Measurements from ENCODE around the gene EVI5.

The EVI5 gene

DNA sequence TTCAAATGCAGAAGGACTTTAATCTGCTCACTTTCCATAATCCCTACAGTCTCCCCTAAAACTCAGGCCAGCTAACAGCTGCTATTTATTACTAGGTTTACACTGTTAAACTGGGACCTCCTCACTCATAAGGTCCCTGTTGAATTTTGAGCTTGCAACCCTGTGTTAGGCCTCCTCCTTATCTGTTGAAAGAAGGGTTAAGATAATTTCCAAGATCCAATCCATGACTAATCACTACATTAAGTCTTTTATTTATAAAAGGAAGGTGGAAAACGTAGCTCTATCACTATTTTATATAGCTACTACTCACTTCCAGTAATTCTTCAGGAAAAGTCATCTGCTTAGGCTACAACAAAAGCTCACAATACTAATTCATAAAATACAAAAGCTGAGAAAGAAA is 79.5 kb downstream of the EVI5 start:
- Histone ChIP-seq H3K27ac (ENCODE audit: low read depth, low read length) (no peak overlapping the region), H3K4me1 (ENCODE audit: control insufficient read depth, low read length) (no peaks in the 10 kb centered on the region), H3F3A (ENCODE audit: control insufficient read depth, insufficient read depth) (no peaks in the 10 kb centered on the region), H4K20me1 (ENCODE audit: control insufficient read depth, insufficient read depth, low read depth, low read length) (no peaks in the 10 kb centered on the region), H3K4me2 (ENCODE audit: low read length) (no peak overlapping the region), H3K9me2 (replicated peaks; ENCODE audit: control insufficient read depth, low read length) (no peaks in the 10 kb centered on the region), H3K79me2 (ENCODE audit: control insufficient read depth, low read length) (no peaks in the 10 kb centered on the region), H3K9me3 (ENCODE audit: control insufficient read depth, insufficient read depth, low read length) (no peaks in the 10 kb centered on the region), H3K4me3 (ENCODE audit: low read length) (no peak overlapping the region), H3K36me3 (ENCODE audit: control insufficient read depth, low read length) (no peaks in the 10 kb centered on the region), H3K27me3 (ENCODE audit: control insufficient read depth, low read length) (no peaks in the 10 kb centered on the region)
- TF ChIP-seq EZH2phosphoT487 (IDR thresholded peaks at IDR 0.05; ENCODE audit: borderline replicate concordance, low read length): no peak
- TF ChIP-seq, protein P1, sequence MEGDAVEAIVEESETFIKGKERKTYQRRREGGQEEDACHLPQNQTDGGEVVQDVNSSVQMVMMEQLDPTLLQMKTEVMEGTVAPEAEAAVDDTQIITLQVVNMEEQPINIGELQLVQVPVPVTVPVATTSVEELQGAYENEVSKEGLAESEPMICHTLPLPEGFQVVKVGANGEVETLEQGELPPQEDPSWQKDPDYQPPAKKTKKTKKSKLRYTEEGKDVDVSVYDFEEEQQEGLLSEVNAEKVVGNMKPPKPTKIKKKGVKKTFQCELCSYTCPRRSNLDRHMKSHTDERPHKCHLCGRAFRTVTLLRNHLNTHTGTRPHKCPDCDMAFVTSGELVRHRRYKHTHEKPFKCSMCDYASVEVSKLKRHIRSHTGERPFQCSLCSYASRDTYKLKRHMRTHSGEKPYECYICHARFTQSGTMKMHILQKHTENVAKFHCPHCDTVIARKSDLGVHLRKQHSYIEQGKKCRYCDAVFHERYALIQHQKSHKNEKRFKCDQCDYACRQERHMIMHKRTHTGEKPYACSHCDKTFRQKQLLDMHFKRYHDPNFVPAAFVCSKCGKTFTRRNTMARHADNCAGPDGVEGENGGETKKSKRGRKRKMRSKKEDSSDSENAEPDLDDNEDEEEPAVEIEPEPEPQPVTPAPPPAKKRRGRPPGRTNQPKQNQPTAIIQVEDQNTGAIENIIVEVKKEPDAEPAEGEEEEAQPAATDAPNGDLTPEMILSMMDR (IDR thresholded peaks at IDR 0.05; ENCODE audit: low read depth, low read length, poor library complexity, severe bottlenecking): no peak

DNA sequence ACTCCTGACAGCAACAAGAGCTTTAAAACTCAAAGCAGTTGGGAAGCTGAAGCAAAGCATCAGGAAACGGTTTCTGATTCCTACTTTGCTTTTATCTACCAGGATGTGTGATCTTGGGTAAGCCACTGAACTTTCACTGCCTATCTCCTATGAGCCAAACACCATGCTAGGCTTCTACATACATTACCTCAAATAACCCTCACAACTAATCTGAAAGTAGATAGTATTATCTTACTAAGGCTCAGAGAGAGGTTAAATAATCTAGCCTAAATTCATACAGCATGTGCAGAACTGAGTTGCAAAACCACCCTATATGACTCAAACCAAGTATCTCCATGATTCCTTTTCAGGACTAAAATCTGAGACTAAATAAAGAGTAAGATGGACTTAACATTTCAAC is 83.8 kb downstream of the EVI5 start:
- TF ChIP-seq, protein P1 (IDR thresholded peaks at IDR 0.05; ENCODE audit: low read depth, low read length, poor library complexity, severe bottlenecking): no peak
- TF ChIP-seq EZH2phosphoT487 (IDR thresholded peaks at IDR 0.05; ENCODE audit: borderline replicate concordance, low read length): no peak
- Histone ChIP-seq H3K4me3 (ENCODE audit: low read length) (no peak overlapping the region), H3K27ac (ENCODE audit: low read depth, low read length) (no peak overlapping the region), H3K79me2 (ENCODE audit: control insufficient read depth, low read length) (no peaks in the 10 kb centered on the region), H3K4me2 (ENCODE audit: low read length) (no peak overlapping the region), H3K4me1 (ENCODE audit: control insufficient read depth, low read length) (no peaks in the 10 kb centered on the region), H3K27me3 (ENCODE audit: control insufficient read depth, low read length) (no peaks in the 10 kb centered on the region), H4K20me1 (ENCODE audit: control insufficient read depth, insufficient read depth, low read depth, low read length) (no peaks in the 10 kb centered on the region), H3K9me2 (replicated peaks; ENCODE audit: control insufficient read depth, low read length) (no peaks in the 10 kb centered on the region), H3K36me3 (ENCODE audit: control insufficient read depth, low read length) (no peaks in the 10 kb centered on the region), H3K9me3 (ENCODE audit: control insufficient read depth, insufficient read depth, low read length) (no peaks in the 10 kb centered on the region), H3F3A (ENCODE audit: control insufficient read depth, insufficient read depth) (no peaks in the 10 kb centered on the region)

DNA sequence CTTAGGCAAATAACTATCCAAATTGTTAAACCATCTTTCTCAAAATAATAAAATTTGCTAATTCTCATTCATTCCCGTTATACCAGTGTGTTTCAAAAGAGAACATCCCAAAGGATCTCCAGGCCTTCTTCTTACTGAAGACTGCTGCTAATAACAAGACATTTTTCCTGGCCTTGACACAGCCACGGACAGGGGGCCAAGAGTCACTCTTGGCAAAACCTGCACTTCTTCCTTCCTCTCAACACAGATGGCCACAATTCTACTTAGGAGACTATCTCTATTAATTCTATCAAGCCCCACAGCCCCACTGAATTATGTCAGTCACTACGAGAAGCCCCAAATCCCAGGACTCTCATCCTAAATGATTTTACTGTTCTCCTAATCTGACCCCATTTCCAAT is 86.0 kb downstream of the EVI5 start:
- no peaks in the 10 kb centered on the region for H4K20me1 ChIP-seq (ENCODE audit: control insufficient read depth, insufficient read depth, low read depth, low read length)
- no peak overlapping the region for H3K27ac ChIP-seq (ENCODE audit: low read depth, low read length)
- no peaks in the 10 kb centered on the region for H3K79me2 ChIP-seq (ENCODE audit: control insufficient read depth, low read length)
- H3K4me1 ChIP-seq (ENCODE audit: control insufficient read depth, low read length): no peaks in the 10 kb centered on the region
- no peaks in the 10 kb centered on the region for H3F3A ChIP-seq (ENCODE audit: control insufficient read depth, insufficient read depth)
- H3K4me2 ChIP-seq (ENCODE audit: low read length): no peak overlapping the region
- no peak overlapping the region for H3K4me3 ChIP-seq (ENCODE audit: low read length)
- TF ChIP-seq, protein P1 (IDR thresholded peaks at IDR 0.05; ENCODE audit: low read depth, low read length, poor library complexity, severe bottlenecking): no peak
- TF ChIP-seq EZH2phosphoT487 (IDR thresholded peaks at IDR 0.05; ENCODE audit: borderline replicate concordance, low read length): no peak
- no peaks in the 10 kb centered on the region for H3K9me2 ChIP-seq (replicated peaks; ENCODE audit: control insufficient read depth, low read length)
- H3K36me3 ChIP-seq (ENCODE audit: control insufficient read depth, low read length): peaks cover 10% of the 10 kb centered on the region
- no peaks in the 10 kb centered on the region for H3K27me3 ChIP-seq (ENCODE audit: control insufficient read depth, low read length)
- no peaks in the 10 kb centered on the region for H3K9me3 ChIP-seq (ENCODE audit: control insufficient read depth, insufficient read depth, low read length)

DNA sequence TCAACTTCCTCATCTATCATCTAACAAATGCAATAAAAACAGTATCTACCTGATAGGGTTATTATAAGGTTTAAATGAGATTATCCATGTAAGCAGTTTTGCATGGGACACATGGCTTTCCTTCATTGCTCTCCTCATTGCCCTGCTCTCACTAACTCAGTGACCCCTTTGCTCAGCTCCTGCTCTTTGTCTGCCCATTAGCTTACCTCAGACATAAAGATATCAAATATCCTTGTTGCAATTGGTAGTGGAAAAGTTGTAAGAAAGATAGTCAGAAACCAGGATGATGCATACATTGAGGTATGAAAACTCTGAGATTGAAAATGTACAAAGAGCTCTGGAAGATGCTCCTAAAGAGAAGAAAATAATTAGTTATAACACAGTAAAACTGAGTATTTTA is 89.8 kb downstream of the EVI5 start:
- no peaks in the 10 kb centered on the region for H3K27me3 ChIP-seq (ENCODE audit: control insufficient read depth, low read length)
- peaks cover 10% of the 10 kb centered on the region for H3K36me3 ChIP-seq (ENCODE audit: control insufficient read depth, low read length)
- H3K4me1 ChIP-seq (ENCODE audit: control insufficient read depth, low read length): peaks cover 7% of the 10 kb centered on the region
- H3K9me2 ChIP-seq (replicated peaks; ENCODE audit: control insufficient read depth, low read length): no peaks in the 10 kb centered on the region
- H3K4me3 ChIP-seq (ENCODE audit: low read length): no peak overlapping the region
- H3K79me2 ChIP-seq (ENCODE audit: control insufficient read depth, low read length): no peaks in the 10 kb centered on the region
- H3K27ac ChIP-seq (ENCODE audit: low read depth, low read length): no peak overlapping the region
- no peaks in the 10 kb centered on the region for H4K20me1 ChIP-seq (ENCODE audit: control insufficient read depth, insufficient read depth, low read depth, low read length)
- no peaks in the 10 kb centered on the region for H3K9me3 ChIP-seq (ENCODE audit: control insufficient read depth, insufficient read depth, low read length)
- no peak for TF ChIP-seq EZH2phosphoT487 (IDR thresholded peaks at IDR 0.05; ENCODE audit: borderline replicate concordance, low read length)
- TF ChIP-seq, protein P1 (IDR thresholded peaks at IDR 0.05; ENCODE audit: low read depth, low read length, poor library complexity, severe bottlenecking): no peak
- no peaks in the 10 kb centered on the region for H3F3A ChIP-seq (ENCODE audit: control insufficient read depth, insufficient read depth)
- no peak overlapping the region for H3K4me2 ChIP-seq (ENCODE audit: low read length)
